Astrocyte (in vitro differentiated cells and primary cell): Measurements from ENCODE around the gene PCCB. TPM values are rescaled to one million over a fixed set of nuclear protein-coding genes. Genes with fewer than 3 reads are reported as not detected.

Source experiments
- DNase-seq: peaks from one replicate; pipeline ENCODE4 v3.0.0-alpha.2; 2010; ENCODE audit warnings: low read depth
- FAIRE-seq: peaks from 2 replicates; lab custom pipeline; 2011; peaks lifted over from hg19 to GRCh38; lab: Jason Lieb, UNC
- H2AFZ ChIP-seq: 2 replicates; pipeline ENCODE4 v1.6.0; 2012; ENCODE audit warnings: low read depth, low read length, inconsistent platforms
- H3K27ac ChIP-seq: 2 replicates; pipeline ENCODE4 v1.5.1; 2011; ENCODE audit warnings: low read depth, low read length, inconsistent platforms
- H3K27me3 ChIP-seq: 2 replicates; pipeline ENCODE4 v1.6.0; 2011; ENCODE audit warnings: low read length, inconsistent platforms; ENCODE audit not compliant: insufficient read depth
- H3K36me3 ChIP-seq: 2 replicates; pipeline ENCODE4 v1.5.1; 2011; ENCODE audit warnings: low read length, inconsistent platforms; ENCODE audit not compliant: insufficient read depth
- H3K4me1 ChIP-seq: 2 replicates; pipeline ENCODE4 v1.5.1; 2011; ENCODE audit warnings: low read length, inconsistent platforms; ENCODE audit not compliant: insufficient read depth
- H3K4me2 ChIP-seq: 2 replicates; pipeline ENCODE4 v1.6.0; 2012; ENCODE audit warnings: low read length, inconsistent platforms
- H3K4me3 ChIP-seq: 2 replicates; pipeline ENCODE4 v1.5.1; 2011; ENCODE audit warnings: low read depth, mild to moderate bottlenecking, low read length, inconsistent platforms; ENCODE audit not compliant: insufficient read depth
- H3K79me2 ChIP-seq: 2 replicates; pipeline ENCODE4 v1.6.0; 2012; ENCODE audit warnings: mild to moderate bottlenecking, low read length, inconsistent platforms; ENCODE audit not compliant: insufficient read depth
- H3K9ac ChIP-seq: 2 replicates; pipeline ENCODE4 v1.6.0; 2012; ENCODE audit warnings: mild to moderate bottlenecking, low read length, inconsistent platforms
- H3K9me3 ChIP-seq: 2 replicates; pipeline ENCODE4 v1.5.1; 2012; ENCODE audit warnings: low read depth, mild to moderate bottlenecking, low read length, inconsistent platforms; ENCODE audit not compliant: insufficient read depth
- H4K20me1 ChIP-seq: 2 replicates; pipeline ENCODE4 v1.6.0; 2012; ENCODE audit warnings: low read length, inconsistent platforms; ENCODE audit not compliant: insufficient read depth
- H3K27ac Mint-ChIP-seq: one replicate; pipeline ENCODE4 v1.8.0; 2021; ENCODE audit warnings: mild to moderate bottlenecking, mixed read lengths; ENCODE audit not compliant: unreplicated experiment
- H3K27me3 Mint-ChIP-seq: one replicate; pipeline ENCODE4 v1.8.0; 2021; ENCODE audit warnings: low read depth, mixed read lengths; ENCODE audit not compliant: unreplicated experiment
- H3K36me3 Mint-ChIP-seq: one replicate; pipeline ENCODE4 v1.8.0; 2021; ENCODE audit warnings: low read depth, mixed read lengths; ENCODE audit not compliant: unreplicated experiment
- H3K4me1 Mint-ChIP-seq: one replicate; pipeline ENCODE4 v1.8.0; 2021; ENCODE audit warnings: low read depth, mixed read lengths; ENCODE audit not compliant: unreplicated experiment
- H3K4me3 Mint-ChIP-seq: one replicate; pipeline ENCODE4 v1.8.0; 2021; ENCODE audit warnings: mild to moderate bottlenecking, moderate library complexity, mixed read lengths; ENCODE audit not compliant: unreplicated experiment
- H3K9me3 Mint-ChIP-seq: one replicate; pipeline ENCODE4 v1.8.0; 2021; ENCODE audit warnings: mild to moderate bottlenecking, mixed read lengths; ENCODE audit not compliant: unreplicated experiment
- CTCF ChIP-seq: IDR thresholded peaks from 2 replicates; pipeline ENCODE4 v1.5.1; 2011; ENCODE audit warnings: low read depth, mild to moderate bottlenecking, inconsistent platforms, low read length, moderate library complexity; ENCODE audit not compliant: insufficient read depth
- EZH2 ChIP-seq: IDR thresholded peaks from 2 replicates; pipeline ENCODE4 v1.6.1; 2012; ENCODE audit warnings: mild to moderate bottlenecking, low read length, inconsistent platforms; ENCODE audit not compliant: insufficient read depth
- total RNA-seq: library from RNA; stranded (reverse); gene quantifications from 2 replicates; pipeline ENCODE4 v1.2.1, GENCODE V29; 2021

Gene PCCB
- total RNA-seq, 1 donor from 2014 or later: 41.3 TPM

- Histone ChIP-seq H2AFZ (no peak overlapping the region), H3K27me3 (no peaks in the 10 kb centered on the region), H3K9me3 (no peaks in the 10 kb centered on the region), H3K9ac (no peak overlapping the region), H3K79me2 (peaks cover 4% of the 10 kb centered on the region), H4K20me1 (peaks cover 8% of the 10 kb centered on the region), H3K36me3 (no peaks in the 10 kb centered on the region), H3K4me3 (no peak overlapping the region), H3K4me2 (no peak overlapping the region), H3K4me1 (no peaks in the 10 kb centered on the region), H3K27ac (no peak overlapping the region)
- Mint-ChIP-seq H3K27ac (no peak overlapping the region), H3K4me1 (peaks cover 22% of the 10 kb centered on the region), H3K36me3 (peaks cover 17% of the 10 kb centered on the region), H3K9me3 (peaks cover 2% of the 10 kb centered on the region), H3K27me3 (no peaks in the 10 kb centered on the region), H3K4me3 (no peak overlapping the region)
- TF ChIP-seq EZH2: no peak
- TF ChIP-seq CTCF: no peak
- FAIRE-seq: no peak
- no peak for DNase-seq
These were observed 27.0 kb downstream of the PCCB start for GRCh38 chr3:136277115-136277514.

- no peak for DNase-seq
- Histone ChIP-seq H3K36me3 (no peaks in the 10 kb centered on the region), H4K20me1 (peaks cover 8% of the 10 kb centered on the region), H3K27ac (no peak overlapping the region), H3K4me2 (no peak overlapping the region), H3K4me3 (no peak overlapping the region), H3K9ac (no peak overlapping the region), H3K4me1 (no peaks in the 10 kb centered on the region), H2AFZ (no peak overlapping the region), H3K9me3 (no peaks in the 10 kb centered on the region), H3K79me2 (peaks cover 4% of the 10 kb centered on the region), H3K27me3 (no peaks in the 10 kb centered on the region)
- peaks cover 17% of the 10 kb centered on the region for H3K36me3 Mint-ChIP-seq
- H3K9me3 Mint-ChIP-seq: peaks cover 2% of the 10 kb centered on the region
- TF ChIP-seq CTCF: no peak
- no peak for TF ChIP-seq EZH2
- H3K27ac Mint-ChIP-seq: no peak overlapping the region
- H3K4me1 Mint-ChIP-seq: peaks cover 24% of the 10 kb centered on the region
- no peaks in the 10 kb centered on the region for H3K27me3 Mint-ChIP-seq
- no peak overlapping the region for H3K4me3 Mint-ChIP-seq
- FAIRE-seq: no peak
These were observed 27.5 kb downstream of the PCCB start for GRCh38 chr3:136277634-136278033.

- H3K4me1 Mint-ChIP-seq: peaks cover 24% of the 10 kb centered on the region
- FAIRE-seq (no peak), DNase-seq (no peak)
- TF ChIP-seq CTCF: no peak
- no peak for TF ChIP-seq EZH2
- H3K9me3 Mint-ChIP-seq: peaks cover 2% of the 10 kb centered on the region
- no peak overlapping the region for H3K9ac ChIP-seq
- no peak overlapping the region for H2AFZ ChIP-seq
- peaks cover 21% of the 10 kb centered on the region for H3K36me3 Mint-ChIP-seq
- H3K4me3 Mint-ChIP-seq: no peak overlapping the region
- H3K4me1 ChIP-seq: no peaks in the 10 kb centered on the region
- no peak overlapping the region for H3K4me2 ChIP-seq
- H3K27me3 Mint-ChIP-seq: no peaks in the 10 kb centered on the region
- H3K9me3 ChIP-seq: no peaks in the 10 kb centered on the region
- no peak overlapping the region for H3K4me3 ChIP-seq
- peaks cover 8% of the 10 kb centered on the region for H4K20me1 ChIP-seq
- H3K27ac Mint-ChIP-seq: no peak overlapping the region
- H3K36me3 ChIP-seq: no peaks in the 10 kb centered on the region
- H3K27ac ChIP-seq: no peak overlapping the region
- H3K27me3 ChIP-seq: no peaks in the 10 kb centered on the region
- H3K79me2 ChIP-seq: peaks cover 4% of the 10 kb centered on the region
These were observed 29.0 kb downstream of the PCCB start for GRCh38 chr3:136279092-136279491.
